Activated T-helper 1 cell treated with Interleukin-2 at 50 U/mL for 16 hours (primary cell): ENCODE results near the gene KIF1C.
A peak's percentile ranks its signal among the peaks of the same experiment; 100 is the strongest.
"Not testable (repeated sequence)": the region's sequence is repeated elsewhere in the genome, so short reads cannot be mapped to it uniquely, and the experiment has no call there.

Experiments
- DNase-seq: peaks from one replicate; pipeline ENCODE4 v3.0.0-alpha.2; 2020; ENCODE audit warnings: low read depth

Gene KIF1C

DNA sequence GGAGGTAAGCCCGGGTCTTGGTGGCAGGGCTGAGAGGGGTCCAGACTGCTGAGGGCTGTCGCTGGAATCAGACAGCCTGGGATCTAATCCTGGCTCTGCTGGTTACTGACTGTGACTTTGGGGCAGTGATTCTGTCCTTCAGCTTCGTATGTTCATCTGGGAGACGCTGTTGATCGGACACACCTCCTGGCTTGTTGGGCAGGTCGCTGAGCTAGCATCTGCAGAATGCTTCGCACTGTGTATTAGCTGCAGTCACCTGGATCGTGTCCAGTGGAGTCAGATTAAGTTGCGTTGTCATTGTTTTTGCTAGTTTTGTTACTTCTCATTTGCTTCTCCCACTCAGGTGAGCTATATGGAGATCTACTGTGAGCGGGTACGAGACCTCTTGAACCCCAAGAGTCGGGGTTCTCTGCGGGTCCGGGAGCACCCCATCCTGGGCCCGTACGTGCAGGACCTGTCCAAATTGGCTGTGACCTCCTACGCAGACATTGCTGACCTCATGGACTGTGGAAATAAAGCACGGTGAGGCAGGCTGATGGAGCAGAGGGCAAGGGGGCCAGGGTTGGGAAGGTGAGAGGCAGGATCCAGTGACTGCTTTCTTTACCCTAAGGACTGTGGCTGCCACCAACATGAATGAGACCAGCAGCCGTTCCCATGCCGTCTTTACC lies 4.5 kb downstream of the KIF1C start:
- no peak for DNase-seq

DNA sequence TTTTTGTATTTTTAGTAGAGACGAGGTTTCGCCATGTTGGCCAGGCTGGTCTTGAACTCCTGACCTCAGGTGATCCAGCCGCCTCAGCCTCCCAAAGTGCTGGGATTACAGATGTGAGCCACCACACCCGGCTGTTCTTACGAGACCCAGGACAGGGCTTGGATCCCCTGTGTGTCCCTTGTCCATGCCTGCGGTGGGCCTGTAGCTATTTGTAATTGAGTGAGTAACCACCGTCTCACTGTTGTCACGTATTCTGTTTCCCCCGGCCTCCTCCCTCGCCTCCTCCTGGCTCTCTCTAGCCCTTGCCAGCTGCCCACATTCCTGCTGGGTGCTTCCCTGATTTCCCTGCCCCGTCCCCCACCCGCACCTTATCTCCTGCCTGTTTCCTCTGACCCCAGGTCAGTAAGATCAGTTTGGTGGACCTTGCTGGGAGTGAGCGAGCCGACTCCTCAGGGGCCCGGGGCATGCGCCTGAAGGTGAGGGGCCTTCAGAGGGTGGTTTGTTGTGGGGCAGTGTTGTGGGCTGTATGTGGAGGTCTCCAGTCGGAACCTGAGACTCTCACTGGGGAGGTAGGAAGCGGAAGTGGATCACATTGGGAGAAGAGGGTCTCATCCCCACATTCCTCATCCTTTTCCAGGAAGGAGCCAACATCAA lies 5.6 kb downstream of the KIF1C start:
- no peak for DNase-seq

DNA sequence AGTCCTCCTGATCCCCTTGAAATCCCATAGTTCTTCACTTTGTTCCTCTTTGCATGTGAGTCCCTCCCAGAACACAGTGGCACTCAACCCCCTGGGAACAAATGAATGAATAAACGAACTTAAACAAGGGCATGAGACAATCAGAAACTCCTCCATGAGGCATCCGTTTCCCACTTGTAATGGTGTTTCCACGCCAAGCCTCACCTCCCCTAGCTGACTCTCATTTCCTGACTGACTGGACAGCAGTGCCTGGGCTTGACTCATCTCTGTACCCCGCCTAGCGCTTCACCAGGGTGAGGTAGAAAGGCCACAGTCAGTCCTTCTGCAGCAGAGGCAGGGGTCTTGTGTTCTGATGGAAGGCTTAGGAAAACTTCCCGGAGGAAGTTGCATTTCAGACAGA lies 14.2 kb downstream of the KIF1C start:
- no peak for DNase-seq

DNA sequence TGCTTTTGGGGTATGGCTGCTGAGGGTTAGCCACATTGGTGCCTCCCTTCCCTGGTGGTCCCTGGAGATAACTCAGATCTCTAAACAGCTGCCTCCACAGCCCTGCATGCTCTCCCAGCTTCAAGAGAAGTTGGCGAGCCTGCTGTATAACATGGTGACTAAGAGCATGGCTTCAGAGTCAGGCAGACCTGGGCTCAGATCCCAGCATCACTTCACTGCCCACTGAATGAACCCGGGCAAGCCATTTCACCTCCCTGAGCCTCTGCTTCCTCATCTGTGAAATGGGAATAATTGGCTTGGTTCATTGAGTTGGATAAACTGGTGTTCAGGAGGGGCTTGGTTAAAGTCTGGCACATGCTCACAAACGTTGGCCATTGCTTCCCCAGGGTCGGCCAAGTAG lies 16.6 kb downstream of the KIF1C start:
- DNase-seq: no peak

DNA sequence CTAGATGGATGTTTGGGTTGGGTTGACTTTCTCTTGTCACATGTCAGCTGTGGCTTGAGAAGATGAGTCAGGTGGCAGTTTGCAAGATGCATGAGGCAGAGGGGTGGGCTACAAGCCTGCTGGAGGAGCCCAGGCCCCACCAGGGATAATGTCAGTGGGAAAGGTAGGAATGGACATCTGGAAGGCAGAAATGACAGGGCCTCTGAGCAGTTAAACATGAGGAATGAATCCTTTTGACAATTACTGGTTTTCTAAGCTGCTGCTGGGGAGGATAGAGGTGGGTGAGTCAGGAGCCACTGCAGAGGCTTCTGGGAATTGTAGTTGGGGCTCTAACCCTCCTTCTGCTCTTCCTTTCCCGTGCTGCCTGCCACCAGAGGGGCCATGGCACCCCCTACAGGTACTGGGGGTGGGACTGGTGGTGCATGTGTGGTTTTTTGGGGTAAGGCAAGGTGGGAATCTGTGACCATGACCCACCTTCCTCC lies 21.8 kb downstream of the KIF1C start:
- peak; percentile 14 for DNase-seq

DNA sequence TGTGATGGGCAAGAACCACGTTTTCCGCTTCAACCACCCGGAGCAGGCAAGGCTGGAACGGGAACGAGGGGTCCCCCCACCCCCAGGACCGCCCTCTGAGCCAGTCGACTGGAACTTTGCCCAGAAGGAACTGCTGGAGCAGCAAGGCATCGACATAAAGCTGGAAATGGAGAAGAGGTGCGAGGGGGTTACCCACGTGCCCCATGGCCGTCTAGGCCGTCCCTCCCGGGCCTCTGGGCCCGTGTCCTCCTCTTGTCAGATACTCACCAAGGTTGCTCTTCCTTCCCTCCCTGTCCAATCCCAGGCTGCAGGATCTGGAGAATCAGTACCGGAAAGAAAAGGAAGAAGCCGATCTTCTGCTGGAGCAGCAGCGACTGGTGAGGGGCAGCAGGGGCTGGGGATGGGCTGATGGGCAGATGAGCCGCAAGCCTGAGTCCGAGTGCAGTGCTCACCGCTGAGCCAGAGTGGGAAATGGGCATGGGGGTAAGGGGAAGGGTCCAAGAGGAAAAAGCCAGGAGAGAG lies 22.8 kb downstream of the KIF1C start:
- DNase-seq: no peak

DNA sequence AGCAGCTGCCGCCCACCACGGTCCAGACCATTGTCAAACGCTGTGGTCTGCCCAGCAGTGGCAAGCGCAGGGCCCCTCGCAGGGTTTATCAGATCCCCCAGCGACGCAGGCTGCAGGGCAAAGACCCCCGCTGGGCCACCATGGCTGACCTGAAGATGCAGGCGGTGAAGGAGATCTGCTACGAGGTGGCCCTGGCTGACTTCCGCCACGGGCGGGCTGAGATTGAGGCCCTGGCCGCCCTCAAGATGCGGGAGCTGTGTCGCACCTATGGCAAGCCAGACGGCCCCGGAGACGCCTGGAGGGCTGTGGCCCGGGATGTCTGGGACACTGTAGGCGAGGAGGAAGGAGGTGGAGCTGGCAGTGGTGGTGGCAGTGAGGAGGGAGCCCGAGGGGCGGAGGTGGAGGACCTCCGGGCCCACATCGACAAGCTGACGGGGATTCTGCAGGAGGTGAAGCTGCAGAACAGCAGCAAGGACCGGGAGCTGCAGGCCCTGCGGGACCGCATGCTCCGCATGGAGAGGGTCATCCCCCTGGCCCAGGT lies 24.5 kb downstream of the KIF1C start:
- no peak for DNase-seq

DNA sequence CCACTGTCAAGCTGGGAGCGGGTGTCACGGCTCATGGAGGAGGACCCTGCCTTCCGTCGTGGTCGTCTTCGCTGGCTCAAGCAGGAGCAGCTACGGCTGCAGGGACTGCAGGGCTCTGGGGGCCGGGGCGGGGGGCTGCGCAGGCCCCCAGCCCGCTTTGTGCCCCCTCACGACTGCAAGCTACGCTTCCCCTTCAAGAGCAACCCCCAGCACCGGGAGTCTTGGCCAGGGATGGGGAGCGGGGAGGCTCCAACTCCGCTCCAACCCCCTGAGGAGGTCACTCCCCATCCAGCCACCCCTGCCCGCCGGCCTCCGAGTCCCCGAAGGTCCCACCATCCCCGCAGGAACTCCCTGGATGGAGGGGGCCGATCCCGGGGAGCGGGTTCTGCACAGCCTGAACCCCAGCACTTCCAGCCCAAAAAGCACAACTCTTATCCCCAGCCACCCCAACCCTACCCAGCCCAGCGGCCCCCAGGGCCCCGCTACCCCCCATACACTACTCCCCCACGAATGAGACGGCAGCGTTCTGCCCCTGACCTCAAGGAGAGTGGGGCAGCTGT lies 25.9 kb downstream of the KIF1C start:
- DNase-seq: no peak

DNA sequence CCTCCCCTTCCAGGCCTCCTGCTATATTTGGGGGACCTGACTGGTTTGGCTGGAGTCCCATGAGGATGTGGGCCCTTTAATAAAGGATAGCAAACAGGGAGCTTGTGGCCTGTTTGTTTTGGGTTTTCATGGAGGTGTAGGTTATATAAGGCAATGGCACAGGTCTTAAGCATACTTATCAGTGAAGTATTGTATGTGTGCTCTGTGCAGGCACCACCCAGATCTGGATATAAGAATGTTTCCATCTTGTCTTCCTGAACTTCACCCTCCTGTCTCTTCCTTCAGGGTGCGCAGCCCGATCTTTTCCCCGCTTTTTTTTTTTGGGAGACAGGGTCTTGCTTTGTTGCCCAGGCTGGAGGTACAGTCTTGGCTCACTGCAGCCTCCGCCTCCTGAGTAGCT lies 26.9 kb downstream of the KIF1C start:
- no peak for DNase-seq

DNA sequence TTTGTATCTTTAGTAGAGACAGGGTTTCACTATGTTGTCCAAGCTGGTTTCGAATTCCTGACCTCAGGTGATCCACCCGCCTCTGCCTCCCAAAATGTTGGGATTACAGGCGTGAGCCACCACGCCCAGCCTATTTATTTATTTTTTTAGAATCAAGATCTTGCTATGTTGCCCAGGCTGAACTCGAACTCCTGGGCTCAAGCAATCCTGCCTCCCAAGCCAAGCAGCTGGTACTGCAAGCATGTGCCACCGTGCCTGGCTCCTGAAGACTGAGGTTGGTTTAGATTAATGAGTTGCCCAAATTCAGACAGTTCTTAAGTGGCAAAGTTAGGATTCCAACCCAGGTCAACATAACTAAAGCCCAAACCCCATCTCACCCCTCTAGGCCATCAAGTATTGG lies 29.5 kb downstream of the KIF1C start:
- no peak for DNase-seq

DNA sequence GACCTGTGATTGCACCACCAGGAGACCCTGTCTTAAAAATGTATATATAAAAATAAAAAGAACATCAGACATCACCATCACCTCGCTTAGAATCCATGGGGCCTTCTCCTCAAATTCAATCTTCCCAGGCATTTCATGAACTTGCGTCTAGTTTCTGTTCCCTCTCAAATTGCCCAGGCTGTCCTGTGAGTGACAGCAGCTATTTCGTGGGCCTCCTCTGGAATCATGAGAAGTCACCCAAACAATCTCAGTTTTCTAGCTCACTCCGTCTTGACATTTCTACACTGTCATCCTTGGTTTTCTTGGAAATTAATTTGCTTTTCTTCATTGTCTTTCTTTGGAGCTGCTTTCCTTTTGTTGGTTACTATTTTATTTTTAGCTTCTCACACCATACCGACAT lies 30.2 kb downstream of the KIF1C start:
- DNase-seq: no peak

DNA sequence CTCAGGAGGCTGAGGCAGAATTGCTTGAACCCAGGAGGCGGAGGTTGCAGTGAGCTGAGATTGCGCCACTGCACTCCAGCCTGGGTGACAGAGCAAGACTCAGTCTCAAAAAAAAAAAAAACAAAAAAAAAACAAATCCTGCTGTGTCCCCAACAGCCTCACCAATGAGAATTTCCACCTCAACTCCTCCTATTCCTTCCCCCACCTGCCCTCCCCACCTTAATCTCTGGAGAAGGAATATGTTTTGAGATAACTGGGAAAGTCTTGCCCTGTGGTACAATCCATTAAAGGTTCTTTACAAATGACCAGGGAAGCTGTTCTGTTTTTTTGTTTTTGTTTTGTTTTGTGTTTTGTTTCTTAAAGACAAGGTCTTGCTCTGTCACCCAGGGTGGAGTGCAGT lies 32.4 kb downstream of the KIF1C start:
- DNase-seq: not testable (repeated sequence)

DNA sequence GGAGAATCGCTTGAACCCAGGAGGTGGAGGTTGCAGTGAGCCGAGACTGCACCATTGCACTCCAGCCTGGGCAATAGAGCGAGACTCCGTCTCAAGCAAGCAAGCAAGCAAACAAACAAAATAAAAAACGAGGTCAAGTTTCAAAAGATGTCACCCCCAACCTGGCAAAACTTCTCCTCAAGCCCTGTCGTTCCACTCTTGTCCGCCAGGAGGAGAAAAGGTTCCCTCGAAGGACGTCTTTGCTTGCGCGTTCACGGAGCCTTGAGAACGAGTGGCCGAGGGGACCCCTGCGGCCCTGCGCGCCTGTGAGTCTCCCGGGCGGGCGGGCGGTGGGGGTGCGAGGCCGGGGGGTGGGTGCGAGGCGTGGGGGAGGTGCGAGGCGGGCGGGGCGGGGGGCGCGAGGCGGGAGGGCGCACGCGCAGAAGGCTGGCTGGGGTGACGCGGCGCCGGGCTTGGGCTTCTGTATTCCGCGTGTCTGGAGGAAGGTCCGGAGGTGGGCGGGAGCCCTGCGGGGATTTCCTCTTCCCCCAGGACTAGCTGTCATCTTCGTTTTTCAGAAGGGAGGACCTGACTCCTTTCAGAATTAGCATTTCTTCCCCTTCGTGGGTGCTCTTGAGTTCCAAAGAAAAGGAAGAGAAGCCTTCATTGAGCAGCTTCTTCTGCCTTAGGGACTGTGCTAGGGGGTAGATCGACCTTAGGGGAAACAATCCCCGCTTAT lies 33.8 kb downstream of the KIF1C start:
- peak; percentile 71 for DNase-seq

DNA sequence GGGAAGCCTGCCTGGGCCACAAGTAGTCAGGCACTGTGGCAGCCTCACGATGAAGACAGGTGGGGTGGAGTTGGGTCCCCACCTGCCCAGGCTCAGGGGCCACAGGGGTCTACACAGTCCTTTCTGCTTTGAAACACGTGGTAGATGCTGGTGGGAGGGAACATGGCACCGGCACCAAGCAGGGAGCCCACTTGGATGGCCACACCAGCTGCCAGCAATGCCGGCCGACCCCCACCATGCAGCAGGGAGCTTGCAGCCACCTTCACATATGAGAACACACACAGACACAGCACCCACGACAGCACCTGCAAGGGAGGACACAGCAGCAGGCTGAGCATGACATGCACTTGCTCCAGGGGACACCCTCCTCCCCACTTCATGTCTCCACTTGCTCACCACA lies 35.1 kb downstream of the KIF1C start:
- DNase-seq: no peak

DNA sequence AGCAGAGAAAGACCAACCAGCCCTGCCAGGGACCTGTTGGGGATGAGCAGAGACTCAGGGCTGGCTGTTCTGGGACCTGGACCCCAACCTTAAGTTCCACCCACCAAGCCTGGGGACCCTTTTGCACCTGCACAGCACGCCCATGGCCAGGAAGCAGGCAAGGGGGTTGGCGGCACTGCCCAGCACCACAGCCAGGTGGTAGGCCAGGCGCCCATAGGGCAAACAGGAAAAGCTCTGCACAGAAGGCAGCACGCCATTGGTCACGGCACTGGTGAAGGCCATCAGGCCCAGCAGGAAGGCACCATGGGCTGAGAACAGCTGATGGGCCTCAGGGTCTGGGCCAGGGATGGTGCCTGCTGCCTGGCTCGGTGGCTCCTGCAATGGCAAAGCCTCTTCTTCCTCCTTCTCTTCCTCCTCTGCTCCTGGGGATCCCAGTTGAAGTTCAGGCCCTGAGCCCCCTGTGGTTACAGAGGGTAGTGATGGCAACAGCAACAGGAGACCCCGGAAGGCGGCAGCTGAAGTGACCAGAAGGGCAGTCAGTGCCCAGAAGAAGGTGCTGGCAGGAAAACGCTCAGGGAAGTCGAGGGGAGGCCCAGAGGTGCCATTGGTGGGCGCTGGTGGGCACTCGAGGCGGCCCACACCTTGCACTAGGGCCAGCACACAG lies 35.7 kb downstream of the KIF1C start:
- DNase-seq: no peak

DNA sequence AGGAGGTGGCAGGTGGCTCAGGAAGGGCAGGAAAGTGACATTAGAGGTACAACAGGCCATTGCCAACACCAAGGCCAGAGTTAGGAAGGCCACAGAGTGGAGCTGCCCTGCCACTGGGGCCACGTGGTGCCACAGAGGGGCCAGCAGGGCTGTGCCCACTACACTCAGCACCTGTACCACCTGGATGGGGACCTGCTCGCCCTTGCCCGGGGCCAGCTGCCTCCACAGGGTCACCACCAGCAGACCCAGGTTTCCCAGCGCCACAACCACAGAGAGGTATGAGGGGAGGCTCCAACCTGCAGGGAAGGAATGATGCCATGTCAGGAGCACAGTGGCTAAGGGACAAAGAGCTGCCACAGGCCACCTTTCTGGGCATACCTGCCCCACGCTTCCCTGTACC lies 36.3 kb downstream of the KIF1C start:
- no peak for DNase-seq

DNA sequence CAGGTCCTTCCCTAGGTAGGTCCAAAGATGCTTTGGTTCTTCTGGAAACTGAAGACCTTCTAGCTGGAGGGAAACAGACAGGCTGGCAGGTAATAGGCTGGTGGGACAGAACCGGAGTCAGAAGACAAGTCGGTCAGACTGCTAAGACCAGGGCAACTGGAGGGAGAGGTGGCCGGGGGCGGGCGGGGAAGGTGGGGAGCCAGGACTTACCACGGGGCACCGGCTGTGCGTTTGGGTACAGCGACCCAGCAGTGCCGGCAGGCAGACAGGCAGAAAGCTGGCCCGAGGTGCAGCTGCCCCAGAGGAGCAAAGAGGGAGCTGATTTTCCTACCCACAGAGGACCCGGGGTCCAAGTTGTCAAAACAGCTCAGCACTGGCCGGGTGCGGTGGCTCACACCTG lies 36.9 kb downstream of the KIF1C start:
- no peak for DNase-seq

DNA sequence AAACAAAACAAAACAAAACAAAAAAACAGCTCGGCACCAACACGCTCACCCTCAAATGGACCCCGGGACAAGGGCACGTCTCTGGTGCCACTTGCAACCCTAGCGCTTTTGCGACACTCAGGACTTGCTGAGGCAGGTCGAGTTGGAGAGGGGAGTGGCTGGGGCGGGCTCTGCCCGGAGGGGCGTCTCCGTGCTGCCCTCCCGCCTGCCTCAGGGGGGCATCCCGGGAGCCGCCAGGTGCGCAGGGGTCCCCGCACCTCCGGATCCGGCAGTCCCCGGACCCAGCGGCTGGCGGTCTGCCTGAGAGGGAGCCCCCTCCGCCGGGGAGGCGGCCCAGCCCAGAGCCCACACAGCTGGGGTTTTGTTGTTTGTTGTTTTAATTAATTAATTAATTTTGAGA lies 37.6 kb downstream of the KIF1C start, which contains the start of gene SLC52A1:
SLC52A1 (minus strand) TSS at position 112 of the 400 bp plus-strand sequence. CDS start 820 bp downstream, outside the sequence.
- no peak for DNase-seq

DNA sequence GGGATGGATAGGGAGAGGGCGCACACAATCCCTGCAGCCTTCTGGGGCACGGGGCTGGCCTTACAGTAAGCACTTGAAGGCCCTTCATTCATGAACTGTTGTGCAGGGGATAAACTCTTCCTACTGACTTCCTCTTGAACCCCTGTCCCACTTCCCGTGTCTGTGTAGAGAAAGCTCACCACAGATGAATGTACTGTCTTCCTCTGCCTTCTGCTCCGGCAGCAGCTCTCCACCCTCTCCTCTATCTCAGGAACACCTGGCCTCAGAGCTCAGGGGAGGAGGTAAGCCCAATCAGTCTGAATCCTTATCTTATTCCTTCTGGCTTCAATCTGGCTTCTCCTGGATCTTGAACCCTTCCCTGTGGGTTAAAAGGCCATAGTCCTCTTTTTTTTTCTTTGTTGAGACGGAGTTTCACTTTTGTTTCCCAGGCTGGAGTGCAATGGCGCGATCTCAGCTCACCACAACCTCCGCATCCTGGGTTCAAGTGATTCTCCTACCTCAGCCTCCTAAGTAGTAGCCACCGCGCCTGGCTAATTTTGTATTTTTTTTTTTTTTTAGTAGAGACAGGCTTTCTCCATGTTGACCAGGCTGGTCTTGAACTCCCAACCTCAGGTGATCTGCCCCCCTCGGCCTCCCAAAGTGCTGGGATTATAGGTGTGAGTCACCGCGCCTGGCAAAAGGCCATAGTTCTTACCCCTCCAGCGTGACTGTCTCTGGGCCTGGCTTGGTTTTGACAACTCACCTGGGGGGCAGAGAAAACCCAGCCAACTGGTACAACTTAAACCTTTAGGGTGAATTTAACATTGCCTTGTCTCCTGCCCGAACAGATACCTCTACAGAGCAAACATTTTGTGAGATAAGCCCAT lies 44.6 kb downstream of the KIF1C start:
- peak; percentile 27 for DNase-seq

DNA sequence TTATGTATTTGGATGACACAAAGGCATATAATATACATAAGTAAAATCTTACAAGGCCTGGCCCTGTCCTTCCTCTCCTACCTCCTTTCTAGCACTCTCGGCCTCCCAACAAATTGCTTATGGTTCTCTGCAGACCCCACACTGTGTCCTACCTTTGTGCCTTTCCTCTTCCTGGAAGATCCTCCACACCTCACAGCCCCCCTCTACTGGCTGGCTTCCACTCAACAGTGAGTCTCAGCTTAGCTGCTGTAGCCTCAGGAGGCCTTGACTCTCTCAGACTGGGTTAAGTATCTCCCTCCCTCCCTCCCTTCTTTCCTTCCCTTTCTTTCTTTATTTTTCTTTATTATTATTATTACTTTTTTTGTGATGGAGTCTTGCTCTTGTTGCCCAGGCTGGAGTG lies 45.8 kb downstream of the KIF1C start:
- no peak for DNase-seq

DNA sequence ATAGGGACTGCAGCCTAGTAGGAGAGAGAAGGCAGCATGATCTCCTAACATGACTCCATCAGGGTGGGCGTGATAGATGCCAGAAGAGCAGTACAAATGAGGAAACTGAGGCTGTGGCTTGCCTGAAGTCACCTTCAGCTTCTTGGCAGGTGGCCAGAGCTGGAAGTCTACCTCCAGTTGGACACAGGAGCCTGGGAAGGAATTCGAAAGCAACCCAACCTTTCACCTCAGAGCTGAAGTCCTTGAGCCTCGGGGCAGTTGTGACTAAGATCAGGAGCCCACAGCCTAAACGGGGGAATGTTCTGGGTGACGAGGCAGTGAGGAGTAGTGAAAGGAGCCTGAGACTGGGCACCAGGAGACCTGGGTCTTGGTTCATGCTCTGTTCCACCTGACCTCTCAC lies 46.9 kb downstream of the KIF1C start:
- DNase-seq: no peak
